Measurements from ENCODE around the gene SPEM2. TPM values are rescaled to one million over a fixed set of nuclear protein-coding genes. Genes with fewer than 3 reads are reported as not detected.

SPEM2 gene
- total and polyA plus RNA-seq, 3 experiments from 2014 or later, result not detected

GRCh38 chr17:7459961-7460545 is 34.6 kb downstream of the SPEM2 start:
- H3K27ac Mint-ChIP-seq, result peak overlapping the region in 3 of 8 donors; percentile 36 to 94 (median 75)
- CTCF ChIA-PET, result interaction anchor here (0.7 to 1.6 kb wide), 3 partner anchors 23 to 101 kb away, joined by 3 to 4 read pairs (median 3); no protein-coding TSS in a partner anchor
- peaks cover 0 to 42% (median 7%) of the 10 kb centered on the region in 3 donors for H3K36me3 Mint-ChIP-seq

GRCh38 chr17:7460850-7461660 is 35.6 kb downstream of the SPEM2 start:
- no peak for DNase-seq
- peak overlapping the region in 4 of 8 donors; percentile 9 to 70 (median 49) for H3K27ac Mint-ChIP-seq
- H3K27me3 Mint-ChIP-seq, result no peaks in the 10 kb centered on the region
- H3K4me1 ChIP-seq (ENCODE audit: insufficient read depth, low read length), result peaks cover 6% of the 10 kb centered on the region
- peaks cover 0 to 39% (median 7%) of the 10 kb centered on the region in 3 donors for H3K36me3 Mint-ChIP-seq
- no peaks in the 10 kb centered on the region for H3K9me3 ChIP-seq (ENCODE audit: low read length)
- ChIA-PET CTCF (interaction anchor here (0.7 to 1.9 kb wide), 3 partner anchors 25 to 100 kb away, joined by 3 to 4 read pairs (median 3); no protein-coding TSS in a partner anchor), POLR2A (no interaction called here)
- no peak overlapping the region for H3K4me3 Mint-ChIP-seq
- H3K27ac ChIP-seq (ENCODE audit: low read depth, low read length), result no peak overlapping the region
- no peak overlapping the region for H3K4me3 ChIP-seq (ENCODE audit: low read length)
- peaks cover 7 to 9% (median 7%) of the 10 kb centered on the region in 3 donors for H3K4me1 Mint-ChIP-seq
- H3K36me3 ChIP-seq (ENCODE audit: insufficient read depth, low read length), result no peaks in the 10 kb centered on the region
- no peaks in the 10 kb centered on the region for H3K27me3 ChIP-seq (ENCODE audit: insufficient read depth, low read length, poor library complexity, severe bottlenecking)
- no peaks in the 10 kb centered on the region for H3K9me3 Mint-ChIP-seq

More at GRCh38 chr17:7459961-7460545, 34.6 kb downstream of the SPEM2 start:
- Mint-ChIP-seq H3K9me3 (no peaks in the 10 kb centered on the region), H3K4me1 (peaks cover 11 to 13% (median 13%) of the 10 kb centered on the region in 3 donors), H3K27me3 (no peaks in the 10 kb centered on the region), H3K4me3 (peak overlapping the region in 2 of 7 donors; percentile 40 to 55)
- Histone ChIP-seq H3K4me1 (ENCODE audit: insufficient read depth, low read length) (peaks cover 6% of the 10 kb centered on the region), H3K4me3 (ENCODE audit: low read length) (no peak overlapping the region), H3K27ac (ENCODE audit: low read depth, low read length) (no peak overlapping the region), H3K9me3 (ENCODE audit: low read length) (no peaks in the 10 kb centered on the region), H3K27me3 (ENCODE audit: insufficient read depth, low read length, poor library complexity, severe bottlenecking) (no peaks in the 10 kb centered on the region), H3K36me3 (ENCODE audit: insufficient read depth, low read length) (no peaks in the 10 kb centered on the region)
- DNase-seq, result no peak
- POLR2A ChIA-PET, result interaction anchor here (0.6 to 1.3 kb wide), 3 partner anchors 19 to 52 kb away, joined by 3 to 6 read pairs (median 4); partner anchors contain the start of gene ZBTB4

GRCh38 chr17:7462474-7463371 is 37.3 kb downstream of the SPEM2 start:
- Histone ChIP-seq H3K27me3 (ENCODE audit: insufficient read depth, low read length, poor library complexity, severe bottlenecking) (no peaks in the 10 kb centered on the region), H3K4me1 (ENCODE audit: insufficient read depth, low read length) (no peaks in the 10 kb centered on the region), H3K4me3 (ENCODE audit: low read length) (no peak overlapping the region), H3K36me3 (ENCODE audit: insufficient read depth, low read length) (no peaks in the 10 kb centered on the region), H3K9me3 (ENCODE audit: low read length) (no peaks in the 10 kb centered on the region), H3K27ac (ENCODE audit: low read depth, low read length) (no peak overlapping the region)
- DNase-seq, result no peak
- Mint-ChIP-seq H3K4me3 (no peak overlapping the region), H3K4me1 (peaks cover 0 to 11% (median 4%) of the 10 kb centered on the region in 3 donors), H3K27ac (no peak overlapping the region), H3K9me3 (no peaks in the 10 kb centered on the region), H3K36me3 (peaks cover 0 to 50% (median 7%) of the 10 kb centered on the region in 3 donors), H3K27me3 (no peaks in the 10 kb centered on the region)
- CTCF ChIA-PET, result interaction anchor here (1.6 to 1.9 kb wide), 2 partner anchors 26 to 98 kb away, joined by 4 to 7 read pairs; no protein-coding TSS in a partner anchor
- POLR2A ChIA-PET, result interaction anchor here (0.6 to 0.7 kb wide), 2 partner anchors 17 to 79 kb away, joined by 3 to 4 read pairs; partner anchors contain the start of gene ZBTB4

- H3K4me3 ChIP-seq (ENCODE audit: low read length), result no peak overlapping the region
- Mint-ChIP-seq H3K9me3 (no peaks in the 10 kb centered on the region), H3K27me3 (no peaks in the 10 kb centered on the region), H3K4me1 (peaks cover 0 to 16% (median 6%) of the 10 kb centered on the region in 3 donors), H3K4me3 (no peak overlapping the region), H3K27ac (no peak overlapping the region), H3K36me3 (peaks cover 0 to 55% (median 7%) of the 10 kb centered on the region in 3 donors)
- H3K27ac ChIP-seq (ENCODE audit: low read depth, low read length), result no peak overlapping the region
- POLR2A ChIA-PET, result interaction anchor here (0.7 kb wide), 1 partner anchor 16 kb away, joined by 4 read pairs; the partner anchor contains the start of gene ZBTB4
- H3K9me3 ChIP-seq (ENCODE audit: low read length), result no peaks in the 10 kb centered on the region
- no peaks in the 10 kb centered on the region for H3K4me1 ChIP-seq (ENCODE audit: insufficient read depth, low read length)
- DNase-seq, result no peak
- H3K27me3 ChIP-seq (ENCODE audit: insufficient read depth, low read length, poor library complexity, severe bottlenecking), result no peaks in the 10 kb centered on the region
- CTCF ChIA-PET, result interaction anchor here (1.0 to 1.6 kb wide), 2 partner anchors 27 to 127 kb away, joined by 3 to 7 read pairs; no protein-coding TSS in a partner anchor
- no peaks in the 10 kb centered on the region for H3K36me3 ChIP-seq (ENCODE audit: insufficient read depth, low read length)
These were observed 38.0 kb downstream of the SPEM2 start for GRCh38 chr17:7463372-7463846.

- no peak overlapping the region for H3K27ac ChIP-seq (ENCODE audit: low read depth, low read length)
- H3K27me3 Mint-ChIP-seq, result no peaks in the 10 kb centered on the region
- H3K9me3 ChIP-seq (ENCODE audit: low read length), result no peaks in the 10 kb centered on the region
- H3K27ac Mint-ChIP-seq, result peak overlapping the region in 2 of 8 donors; percentile 42 to 72
- no peaks in the 10 kb centered on the region for H3K4me1 ChIP-seq (ENCODE audit: insufficient read depth, low read length)
- peaks cover 0 to 58% (median 7%) of the 10 kb centered on the region in 3 donors for H3K36me3 Mint-ChIP-seq
- CTCF ChIA-PET, result interaction anchor here (0.7 to 1.0 kb wide), 4 partner anchors 27 to 127 kb away, joined by 3 to 4 read pairs (median 3); no protein-coding TSS in a partner anchor
- no peaks in the 10 kb centered on the region for H3K27me3 ChIP-seq (ENCODE audit: insufficient read depth, low read length, poor library complexity, severe bottlenecking)
- POLR2A ChIA-PET, result no interaction called here
- H3K9me3 Mint-ChIP-seq, result no peaks in the 10 kb centered on the region
- peaks cover 0 to 19% (median 6%) of the 10 kb centered on the region in 3 donors for H3K4me1 Mint-ChIP-seq
- DNase-seq, result no peak
- H3K36me3 ChIP-seq (ENCODE audit: insufficient read depth, low read length), result no peaks in the 10 kb centered on the region
- H3K4me3 ChIP-seq (ENCODE audit: low read length), result no peak overlapping the region
- no peak overlapping the region for H3K4me3 Mint-ChIP-seq
These were observed 38.7 kb downstream of the SPEM2 start for GRCh38 chr17:7464081-7464480.

GRCh38 chr17:7465597-7466275 is 40.3 kb downstream of the SPEM2 start:
- H3K27me3 ChIP-seq (ENCODE audit: insufficient read depth, low read length, poor library complexity, severe bottlenecking), result no peaks in the 10 kb centered on the region
- H3K9me3 ChIP-seq (ENCODE audit: low read length), result no peaks in the 10 kb centered on the region
- no peaks in the 10 kb centered on the region for H3K4me1 ChIP-seq (ENCODE audit: insufficient read depth, low read length)
- no peak for DNase-seq
- POLR2A ChIA-PET, result interaction anchor here (0.7 kb wide), 1 partner anchor 18 kb away, joined by 3 read pairs; the partner anchor contains the start of gene POLR2A
- H3K4me3 ChIP-seq (ENCODE audit: low read length), result no peak overlapping the region
- H3K27ac ChIP-seq (ENCODE audit: low read depth, low read length), result no peak overlapping the region
- no peaks in the 10 kb centered on the region for H3K27me3 Mint-ChIP-seq
- H3K27ac Mint-ChIP-seq, result no peak overlapping the region
- no peaks in the 10 kb centered on the region for H3K36me3 ChIP-seq (ENCODE audit: insufficient read depth, low read length)
- CTCF ChIA-PET, result interaction anchor here (0.8 kb wide), 1 partner anchor 29 kb away, joined by 3 read pairs; no protein-coding TSS in a partner anchor
- H3K36me3 Mint-ChIP-seq, result peaks cover 0 to 58% (median 7%) of the 10 kb centered on the region in 3 donors
- no peaks in the 10 kb centered on the region for H3K9me3 Mint-ChIP-seq
- H3K4me3 Mint-ChIP-seq, result no peak overlapping the region
- H3K4me1 Mint-ChIP-seq, result peaks cover 0 to 21% (median 6%) of the 10 kb centered on the region in 3 donors

GRCh38 chr17:7466318-7466638 is 40.9 kb downstream of the SPEM2 start:
- Histone ChIP-seq H3K27me3 (ENCODE audit: insufficient read depth, low read length, poor library complexity, severe bottlenecking) (no peaks in the 10 kb centered on the region), H3K36me3 (ENCODE audit: insufficient read depth, low read length) (no peaks in the 10 kb centered on the region), H3K9me3 (ENCODE audit: low read length) (no peaks in the 10 kb centered on the region), H3K27ac (ENCODE audit: low read depth, low read length) (no peak overlapping the region), H3K4me1 (ENCODE audit: insufficient read depth, low read length) (peaks cover under 1% of the 10 kb centered on the region), H3K4me3 (ENCODE audit: low read length) (no peak overlapping the region)
- Mint-ChIP-seq H3K4me3 (no peak overlapping the region), H3K4me1 (peaks cover 1 to 27% (median 9%) of the 10 kb centered on the region in 3 donors), H3K36me3 (peaks cover 0 to 54% (median 3%) of the 10 kb centered on the region in 3 donors), H3K27ac (no peak overlapping the region), H3K27me3 (no peaks in the 10 kb centered on the region), H3K9me3 (no peaks in the 10 kb centered on the region)
- CTCF ChIA-PET, result interaction anchor here (0.8 kb wide), 1 partner anchor 30 kb away, joined by 3 read pairs; no protein-coding TSS in a partner anchor
- POLR2A ChIA-PET, result interaction anchor here (0.8 kb wide), 1 partner anchor 18 kb away, joined by 3 read pairs; no protein-coding TSS in a partner anchor
- DNase-seq, result no peak

Measured in CD8-positive, alpha-beta memory T cell (primary cell).